Measurements from ENCODE around the gene GSTA2.

GRCh38 chr6:52731719-52732118 is 31.6 kb downstream of the GSTA2 start:
- TF ChIP-seq, protein P1, sequence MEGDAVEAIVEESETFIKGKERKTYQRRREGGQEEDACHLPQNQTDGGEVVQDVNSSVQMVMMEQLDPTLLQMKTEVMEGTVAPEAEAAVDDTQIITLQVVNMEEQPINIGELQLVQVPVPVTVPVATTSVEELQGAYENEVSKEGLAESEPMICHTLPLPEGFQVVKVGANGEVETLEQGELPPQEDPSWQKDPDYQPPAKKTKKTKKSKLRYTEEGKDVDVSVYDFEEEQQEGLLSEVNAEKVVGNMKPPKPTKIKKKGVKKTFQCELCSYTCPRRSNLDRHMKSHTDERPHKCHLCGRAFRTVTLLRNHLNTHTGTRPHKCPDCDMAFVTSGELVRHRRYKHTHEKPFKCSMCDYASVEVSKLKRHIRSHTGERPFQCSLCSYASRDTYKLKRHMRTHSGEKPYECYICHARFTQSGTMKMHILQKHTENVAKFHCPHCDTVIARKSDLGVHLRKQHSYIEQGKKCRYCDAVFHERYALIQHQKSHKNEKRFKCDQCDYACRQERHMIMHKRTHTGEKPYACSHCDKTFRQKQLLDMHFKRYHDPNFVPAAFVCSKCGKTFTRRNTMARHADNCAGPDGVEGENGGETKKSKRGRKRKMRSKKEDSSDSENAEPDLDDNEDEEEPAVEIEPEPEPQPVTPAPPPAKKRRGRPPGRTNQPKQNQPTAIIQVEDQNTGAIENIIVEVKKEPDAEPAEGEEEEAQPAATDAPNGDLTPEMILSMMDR (IDR thresholded peaks at IDR 0.05), result no peak
- no peak for TF ChIP-seq POLR2A (IDR thresholded peaks at IDR 0.05)

Data from esophagus squamous epithelium (tissue), 4 donors.